ENCODE measurements around the gene ARHGEF19. TPM values are rescaled to one million over a fixed set of nuclear protein-coding genes. Genes with fewer than 3 reads are reported as not detected.

ARHGEF19 gene
- total and polyA plus RNA-seq, 2 of the 13 experiments (the other 11 are each of a cell fraction or from before 2014, with no cell fraction given): 1.7 to 1.8 TPM

GRCh38 chr1:16175610-16176553 is 36.6 kb downstream of the ARHGEF19 start (continued):
- TF ChIP-seq ZNF687 (CRISPR knock-in tag; IDR thresholded peaks at IDR 0.05): peak; percentile 95
- TF ChIP-seq ZC3H13 (CRISPR knock-in tag; IDR thresholded peaks at IDR 0.05): no peak
- no peak for TF ChIP-seq ZEB1 (IDR thresholded peaks at IDR 0.05; ENCODE audit: insufficient replicate concordance, low read depth)

- Histone ChIP-seq H3K9me3 (ENCODE audit: low read length) (no peaks in the 10 kb centered on the region), H3K4me1 (ENCODE audit: insufficient read depth, low read length) (peaks cover 99% of the 10 kb centered on the region), H4K20me1 (ENCODE audit: insufficient read depth, low read length) (no peaks in the 10 kb centered on the region), H3K4me2 (ENCODE audit: low read depth, low read length) (no peak overlapping the region; the same call in 1 of the 2 replicates), H3K27ac (ENCODE audit: extremely low read length, insufficient read depth, low read length) (no peak overlapping the region), H3K36me3 (replicated peaks in 1 of 2; ENCODE audit: control insufficient read depth in 1 of 2, insufficient read depth in 2 of 2, low read length in 2 of 2) (no peaks in the 10 kb centered on the region), H3K9ac (ENCODE audit: insufficient read depth, low read depth, low read length) (peak overlapping the region; percentile 74; the same call in 1 of the 2 replicates), H3K27me3 (ENCODE audit: control insufficient read depth in 1 of 2, insufficient read depth in 2 of 2, low read length in 2 of 2) (peaks cover 7 to 17% of the 10 kb centered on the region in 2 experiments; a peak in 3 of 5 replicates), H3K79me2 (ENCODE audit: insufficient read depth, low read length) (no peaks in the 10 kb centered on the region), H2AFZ (ENCODE audit: low read length) (no peak overlapping the region), H3K4me3 (replicated peaks in 1 of 3; ENCODE audit: insufficient read depth in 1 of 3, low read depth in 2 of 3, low read length in 3 of 3) (no peak overlapping the region; a peak in 2 of 6 replicates)
- in situ Hi-C loops (cut with HindIII; ENCODE audit: extremely low pct_ligation_motif_present, low pct_unique_long_range_greater_than_20kb) (no loop called here), intact Hi-C loops (cut with micrococcal nuclease; ENCODE audit: unreplicated experiment) (no loop called here)
- no TSS peak for BruUV-seq (replicated peaks)
- CTCF ChIA-PET (ENCODE audit: low intra/inter-chr PET ratio, low total read pairs): no interaction called here
- ATAC-seq (no peak), FAIRE-seq (no peak), DNase-seq (ENCODE audit: low spot score) (no peak)
- POLR2A ChIA-PET: interaction anchor here (1.2 to 1.7 kb wide), 3 partner anchors 10 to 31 kb away, joined by 4 to 9 read pairs (median 7); no protein-coding TSS in a partner anchor
- TF ChIP-seq ZNF629 (CRISPR knock-in tag; conservative IDR thresholded peaks at IDR 0.05): peak; percentile 86
- no peak for TF ChIP-seq ZNF616 (CRISPR knock-in tag; IDR thresholded peaks at IDR 0.05; ENCODE audit: low read depth)
- 59% methylated on average over 15 of the region's 22 CpGs for WGBS (ENCODE audit: low lambda C conversion rate)
Observed at GRCh38 chr1:16174886-16175598, 37.4 kb downstream of the ARHGEF19 start.

All from HepG2 (cell line).